ENCODE measurements around the gene PLIN5.

GRCh38 chr19:4507804-4508203 is 27.2 kb downstream of the PLIN5 start:
- TF ChIP-seq POLR2AphosphoS5 (IDR thresholded peaks at IDR 0.05; ENCODE audit: low read depth, low read length) (no peak), MAX (IDR thresholded peaks at IDR 0.05) (no peak), POLR2A (IDR thresholded peaks at IDR 0.05; ENCODE audit: borderline replicate concordance, extremely low read depth, insufficient read depth, insufficient read length) (no peak), YY1 (IDR thresholded peaks at IDR 0.05; ENCODE audit: extremely low read depth, insufficient replicate concordance, low read depth, low read length) (no peak), EGR1 (IDR thresholded peaks at IDR 0.05; ENCODE audit: low read depth) (no peak), CTCF (IDR thresholded peaks at IDR 0.05 in 2 of 3, conservative IDR thresholded peaks at IDR 0.05 in 1 of 3; ENCODE audit: borderline replicate concordance in 1 of 3, insufficient read depth in 1 of 3, low read depth in 2 of 3, low read length in 2 of 3) (no peak), SIN3A (IDR thresholded peaks at IDR 0.05; ENCODE audit: low read depth) (no peak), REST (IDR thresholded peaks at IDR 0.05; ENCODE audit: low read depth) (no peak), CEBPB (IDR thresholded peaks at IDR 0.05; ENCODE audit: low read depth) (no peak), ZBTB33 (IDR thresholded peaks at IDR 0.05; ENCODE audit: extremely low read depth, insufficient replicate concordance, low read length) (no peak), TCF7L2 (IDR thresholded peaks at IDR 0.05; ENCODE audit: borderline replicate concordance, extremely low read depth, insufficient read depth, insufficient read length) (no peak), ATF3 (IDR thresholded peaks at IDR 0.05) (no peak)

All from HCT116 (cell line).